Fibroblast of lung (primary cell): Measurements from ENCODE around the gene ANKMY1.

Experiments used
- CTCF ChIP-seq, 2 donors: IDR thresholded peaks in 1 of 2; conservative IDR thresholded peaks in 1 of 2; 1 replicate in 1 of 2; 2 replicates in 1 of 2; pipeline ENCODE4 v1.5.1; 2011 to 2012; ENCODE audit warnings: low read length in 2 of 2, control low read depth in 1 of 2, inconsistent platforms in 1 of 2, low read depth in 1 of 2, mild to moderate bottlenecking in 1 of 2
- EZH2 ChIP-seq: IDR thresholded peaks from 2 replicates; pipeline ENCODE4 v1.5.1; 2012; ENCODE audit warnings: low read length, control low read depth, mild to moderate bottlenecking; ENCODE audit errors: missing control alignments

DNA sequence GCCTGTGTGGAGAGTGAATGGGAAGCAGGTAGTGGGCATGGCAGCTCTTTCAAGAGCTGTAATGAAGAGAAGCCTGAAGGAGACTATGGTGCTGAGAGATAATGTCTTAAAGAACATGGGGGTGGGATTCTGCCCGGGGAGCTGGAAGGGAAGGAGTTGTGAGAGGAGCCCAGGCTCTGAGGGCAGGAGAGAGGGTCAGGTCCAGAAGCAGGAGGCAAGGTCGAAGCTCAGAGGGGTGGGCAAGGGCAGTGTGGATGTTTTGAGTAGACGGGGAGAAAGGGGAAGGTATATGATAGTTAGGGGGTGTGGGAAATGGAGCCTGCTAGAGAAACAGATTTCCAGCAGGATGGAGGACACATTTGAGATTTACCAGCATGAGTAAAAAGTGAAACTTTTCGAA lies 30.9 kb upstream of the ANKMY1 start:
- TF ChIP-seq CTCF (conservative IDR thresholded peaks at IDR 0.05 in 1 of 2, IDR thresholded peaks at IDR 0.05 in 1 of 2; ENCODE audit: low read depth in 1 of 2, low read length in 2 of 2): no peak
- no peak for TF ChIP-seq EZH2
